Colonic mucosa (tissue), 4 donors: Measurements from ENCODE around the gene WDFY3. TPM values are rescaled to one million over a fixed set of nuclear protein-coding genes. Genes with fewer than 3 reads are reported as not detected.
A peak's percentile ranks its signal among the peaks of the same experiment; 100 is the strongest.

Experiments used
- DNase-seq: peaks from one replicate; pipeline ENCODE4 v3.0.0-alpha.2; 2020
- H3K27ac ChIP-seq: fragments of 200-600 bp; one replicate; pipeline ENCODE4 v1.8.0; 2021
- H3K27me3 ChIP-seq: fragments of 200-600 bp; one replicate; pipeline ENCODE4 v1.8.0; 2021
- H3K36me3 ChIP-seq: fragments of 200-600 bp; one replicate; pipeline ENCODE4 v1.8.0; 2021
- H3K4me1 ChIP-seq: fragments of 200-600 bp; one replicate; pipeline ENCODE4 v1.8.0; 2021; ENCODE audit warnings: mild to moderate bottlenecking
- H3K4me3 ChIP-seq: fragments of 200-600 bp; one replicate; pipeline ENCODE4 v1.8.0; 2021
- H3K9ac ChIP-seq, 2 donors: one replicate each; pipeline ENCODE4 v1.7.0; 2013; ENCODE audit warnings: control low read depth in 2 of 2, low read depth in 2 of 2, low read length in 2 of 2
- H3K9me3 ChIP-seq: fragments of 200-600 bp; one replicate; pipeline ENCODE4 v1.8.0; 2021
- CTCF ChIP-seq: fragments of 200-600 bp; IDR thresholded peaks from one replicate; pipeline ENCODE4 v1.8.0; 2022; ENCODE audit warnings: antibody characterized with exemption, mild to moderate bottlenecking
- intact Hi-C: fragments of 100-400 bp; cut with DNase I; formaldehyde crosslinking; loops from one replicate; pipeline ENCODE4 v1.14.1; 2022
- total RNA-seq, 2 donors: library from RNA; stranded (reverse); fragmentation: NEBNext Ultra II Directional in 1 of 2; extraction: Animal tissue kit (Norgen Biotek cat#: 25700) in 1 of 2; gene quantifications; one replicate each; pipeline ENCODE4 v1.2.1, GENCODE V29; 2021
- donor health status: healthy.
- donor health status: DM: no; HTN: no; CAD: no.
- donor health status: DM: no; HTN: no; CAD: no.

WDFY3 gene
- total RNA-seq, 2 donors from 2014 or later, result 46.3 to 50.8 TPM

GRCh38 chr4:84968925-84969324, 2.4 kb upstream of the WDFY3 start:
- H3K36me3 ChIP-seq, result no peaks in the 10 kb centered on the region
- H3K9me3 ChIP-seq, result no peaks in the 10 kb centered on the region
- no peak overlapping the region for H3K27ac ChIP-seq
- DNase-seq, result no peak
- H3K9ac ChIP-seq, result no peak overlapping the region
- H3K4me3 ChIP-seq, result no peak overlapping the region
- TF ChIP-seq CTCF, result no peak
- H3K4me1 ChIP-seq, result no peaks in the 10 kb centered on the region
- intact Hi-C loops, result loop anchor here (5.0 kb wide), 1 partner anchor 387 kb away; the partner anchor contains the start of gene CDS1
- no peaks in the 10 kb centered on the region for H3K27me3 ChIP-seq

GRCh38 chr4:84967243-84967690, 777 bp upstream of the WDFY3 start:
- peak; percentile 28 for DNase-seq
- Histone ChIP-seq H3K27me3 (no peaks in the 10 kb centered on the region), H3K9me3 (no peaks in the 10 kb centered on the region), H3K36me3 (no peaks in the 10 kb centered on the region), H3K9ac (peak overlapping the region; percentile 35 to 49), H3K27ac (peak overlapping the region; percentile 74), H3K4me3 (peak overlapping the region; percentile 77), H3K4me1 (no peaks in the 10 kb centered on the region)
- TF ChIP-seq CTCF, result no peak
- intact Hi-C loops, result loop anchor here (5.0 kb wide), 1 partner anchor 385 kb away; the partner anchor contains the start of gene CDS1

DNA sequence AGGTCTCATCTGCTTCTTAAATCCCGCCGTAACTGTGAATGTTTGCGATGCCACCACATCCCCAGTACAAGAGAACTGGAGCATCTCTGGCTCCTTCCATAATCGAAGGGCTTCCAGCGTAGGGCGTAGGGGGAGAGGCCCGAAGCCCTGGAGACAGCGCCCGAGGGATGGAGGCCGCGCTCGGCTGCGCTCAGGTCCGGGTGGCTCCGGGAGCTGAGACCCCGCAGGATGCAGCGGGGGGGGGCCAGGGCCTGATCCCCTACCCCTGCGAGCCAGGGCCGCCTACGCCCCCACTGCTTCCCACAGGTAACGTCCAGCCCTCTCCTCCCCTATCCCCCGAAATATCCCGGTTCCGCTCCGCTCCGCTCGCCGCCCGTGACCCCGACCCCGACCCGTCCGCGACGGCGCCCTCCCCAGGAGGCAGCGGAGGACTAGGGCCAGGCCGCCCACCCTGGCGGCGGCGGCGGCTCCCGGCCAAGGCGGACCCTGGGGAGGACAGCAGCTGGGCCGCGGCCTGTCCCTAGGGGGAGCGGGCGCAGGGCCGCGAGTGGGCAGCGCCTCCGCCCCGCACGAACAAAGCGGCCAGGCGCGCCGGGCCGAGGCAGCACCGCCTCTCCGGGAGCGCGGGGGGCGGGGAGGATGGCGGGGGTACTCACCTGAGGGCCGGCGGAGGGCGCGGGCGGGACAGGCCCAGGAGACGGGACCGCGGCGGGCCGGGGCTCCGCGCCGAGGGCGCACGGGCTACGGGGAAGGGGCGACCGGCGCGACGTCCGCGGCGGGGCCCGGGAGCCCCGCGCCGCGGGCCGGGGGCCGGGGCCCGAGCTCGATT, 723 bp downstream of the WDFY3 start:
- Histone ChIP-seq H3K9ac (peak overlapping the region; percentile 71 to 87), H3K9me3 (no peaks in the 10 kb centered on the region), H3K4me1 (no peaks in the 10 kb centered on the region), H3K27me3 (no peaks in the 10 kb centered on the region), H3K36me3 (no peaks in the 10 kb centered on the region), H3K4me3 (peak overlapping the region; percentile 77), H3K27ac (peak overlapping the region; percentile 74)
- DNase-seq, result peak; percentile 41
- intact Hi-C loops, result loop anchor here (5.0 kb wide), 1 partner anchor 383 kb away; the partner anchor contains the start of gene CDS1
- no peak for TF ChIP-seq CTCF

DNA sequence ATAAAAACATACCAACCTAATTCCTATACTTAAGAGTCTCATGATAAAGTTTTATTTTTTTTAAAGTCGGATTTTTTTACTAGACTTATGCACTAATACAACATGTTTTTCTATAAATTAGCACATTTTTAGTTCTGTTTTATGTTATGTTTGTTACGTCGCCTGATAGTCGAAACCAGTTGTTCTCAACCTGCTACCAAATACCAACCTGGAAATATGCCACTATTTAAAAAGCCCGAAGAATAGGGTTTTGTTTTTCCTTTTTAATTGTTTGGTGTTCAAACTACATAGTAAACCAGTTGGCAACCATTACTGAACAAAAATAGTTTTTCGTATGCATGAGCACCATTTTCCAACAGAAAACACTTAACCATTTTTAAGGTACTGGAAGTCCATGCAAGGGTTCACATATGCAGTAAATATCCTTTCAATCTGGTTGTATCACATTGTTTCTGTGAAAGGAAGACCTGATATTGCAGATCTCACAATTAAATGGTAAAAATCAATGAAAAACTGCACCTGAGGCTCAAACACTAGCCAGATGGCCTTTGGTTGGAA, 1.4 kb downstream of the WDFY3 start:
- no peak for DNase-seq
- peak overlapping the region; percentile 77 for H3K4me3 ChIP-seq
- no peaks in the 10 kb centered on the region for H3K27me3 ChIP-seq
- no peak for TF ChIP-seq CTCF
- intact Hi-C loops, result loop anchor here (5.0 kb wide), 1 partner anchor 383 kb away; the partner anchor contains the start of gene CDS1
- peak overlapping the region in 1 of 2 donors; percentile 71 for H3K9ac ChIP-seq
- H3K36me3 ChIP-seq, result no peaks in the 10 kb centered on the region
- H3K27ac ChIP-seq, result no peak overlapping the region
- H3K9me3 ChIP-seq, result no peaks in the 10 kb centered on the region
- H3K4me1 ChIP-seq, result no peaks in the 10 kb centered on the region

- TF ChIP-seq CTCF, result no peak
- H3K27me3 ChIP-seq, result no peaks in the 10 kb centered on the region
- H3K36me3 ChIP-seq, result no peaks in the 10 kb centered on the region
- no peaks in the 10 kb centered on the region for H3K9me3 ChIP-seq
- intact Hi-C loops, result no loop called here
- H3K9ac ChIP-seq, result no peak overlapping the region
- H3K4me1 ChIP-seq, result no peaks in the 10 kb centered on the region
- H3K4me3 ChIP-seq, result no peak overlapping the region
- no peak overlapping the region for H3K27ac ChIP-seq
- DNase-seq, result no peak
These were observed 4.4 kb downstream of the WDFY3 start for GRCh38 chr4:84962102-84962501.
